Measurements from ENCODE around the gene PLEKHH1. TPM values are rescaled to one million over a fixed set of nuclear protein-coding genes. Genes with fewer than 3 reads are reported as not detected.
A peak's percentile ranks its signal among the peaks of the same experiment; 100 is the strongest.

PLEKHH1 gene
- 26.9 and 35.3 TPM in 2 replicates for total RNA-seq (2021)
- long read RNA-seq, partial matches to known transcripts: 5 of 11 reads
- long read RNA-seq, other reads (novel, unspliced or antisense): 6 of 11 reads

DNA sequence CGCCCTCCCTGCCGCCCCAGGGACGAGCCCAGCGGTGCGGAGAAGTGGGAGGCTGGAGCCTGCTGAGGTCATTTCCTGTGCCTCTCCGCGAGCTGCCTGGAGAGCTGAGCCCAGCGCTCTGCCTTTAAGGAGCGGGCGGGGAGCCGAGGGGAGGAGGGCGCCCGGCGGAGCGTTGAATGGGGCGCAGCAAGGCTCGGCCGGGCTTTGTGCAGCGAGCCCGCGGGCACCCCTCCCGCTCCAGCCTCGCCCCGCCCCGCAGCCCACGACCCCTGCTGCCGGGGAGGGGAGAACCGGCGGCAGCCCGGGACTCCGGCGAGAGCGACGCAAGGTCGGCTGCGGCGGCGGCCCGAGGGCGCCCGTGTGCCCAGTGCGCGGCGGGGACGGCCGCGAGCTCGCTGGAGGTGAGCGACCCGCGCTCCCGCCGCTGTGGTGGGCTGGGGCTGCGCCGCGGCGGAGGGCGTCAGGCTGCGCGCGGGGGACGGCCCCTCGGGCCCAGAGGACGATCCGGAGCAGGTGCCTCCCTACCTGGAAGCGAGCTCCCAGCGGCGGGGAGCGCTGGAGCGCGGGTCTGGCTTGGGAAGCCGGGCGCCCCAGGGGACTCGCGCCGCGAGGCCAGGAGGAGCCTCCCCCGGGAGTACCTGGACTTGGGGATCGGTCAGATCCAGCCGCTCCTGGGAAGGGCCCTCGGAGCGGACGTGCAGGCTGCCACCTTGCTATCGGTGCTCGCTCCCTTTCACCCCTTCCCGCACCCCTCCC is at the start of gene PLEKHH1:
Gene PLEKHH1, plus strand, starts transcription at position 293 of the 756 bp plus-strand sequence. CDS start 8,578 bp downstream, outside the sequence.
- H3K27ac Mint-ChIP-seq: peak within 1 kb of the TSS in 2 of 3 experiments; percentile 35 to 96; a peak in 3 of 7 replicates

More for the DNA sequence above, at the start of gene PLEKHH1:
- Histone ChIP-seq H2AFZ (ENCODE audit: low read length) (no peak within 1 kb of the TSS), H2BK120ac (ENCODE audit: low read depth, low read length, poor library complexity, severe bottlenecking) (no peak within 1 kb of the TSS), H4K20me1 (ENCODE audit: control insufficient read depth, insufficient read depth, insufficient read length) (no peaks in the 10 kb centered on the region), H3T11ph (ENCODE audit: low read length) (no peak within 1 kb of the TSS), H3K79me1 (ENCODE audit: insufficient read depth, low read depth, low read length, poor library complexity, severe bottlenecking) (no peaks in the 10 kb centered on the region), H3K56ac (ENCODE audit: insufficient read length, low read depth, low read length) (no peak within 1 kb of the TSS), H3K23ac (ENCODE audit: insufficient read length, low read depth, low read length) (no peak within 1 kb of the TSS), H3K79me2 (ENCODE audit: insufficient read depth, low read length) (no peaks in the 10 kb centered on the region), H2AK5ac (ENCODE audit: insufficient read length, low read length) (no peak within 1 kb of the TSS), H2BK12ac (ENCODE audit: insufficient read length, low read depth, low read length) (no peak within 1 kb of the TSS), H3K9me3 (ENCODE audit: control insufficient read depth, low read depth, low read length) (no peaks in the 10 kb centered on the region), H3K9ac (ENCODE audit: extremely low read depth, insufficient read length, low read length) (peak within 1 kb of the TSS; percentile 53), H3K4ac (ENCODE audit: low read depth, low read length) (no peak within 1 kb of the TSS), H3K23me2 (ENCODE audit: insufficient read length, low read depth, low read length, poor library complexity, severe bottlenecking) (peaks cover 4% of the 10 kb centered on the region), H4K5ac (ENCODE audit: insufficient read length, low read depth, low read length) (no peak within 1 kb of the TSS), H3K4me2 (ENCODE audit: insufficient read depth, insufficient read length, low read length) (peak within 1 kb of the TSS; percentile 70), H3K27ac (ENCODE audit: insufficient read length, low read depth, low read length) (no peak within 1 kb of the TSS), H3K14ac (ENCODE audit: insufficient read depth, low read length) (peak within 1 kb of the TSS; percentile 46), H3K18ac (ENCODE audit: insufficient read length, low read depth, low read length) (peak within 1 kb of the TSS; percentile 19), H2BK15ac (ENCODE audit: low read depth, low read length) (no peak within 1 kb of the TSS), H4K8ac (replicated peaks; ENCODE audit: insufficient read length, low read depth, low read length) (no peak within 1 kb of the TSS), H3K27me3 (ENCODE audit: insufficient read depth, low read length) (no peaks in the 10 kb centered on the region), H2BK20ac (ENCODE audit: low read depth, low read length, poor library complexity, severe bottlenecking) (no peak within 1 kb of the TSS), H3K4me1 (ENCODE audit: insufficient read depth, low read length) (peaks cover 1% of the 10 kb centered on the region; the same call in 1 of the 2 replicates), H4K91ac (ENCODE audit: insufficient read length, low read depth, low read length) (no peak within 1 kb of the TSS), H2BK5ac (ENCODE audit: insufficient read length, low read length) (no peak within 1 kb of the TSS)
- peaks cover 18 to 28% of the 10 kb centered on the region in 2 experiments for H3K4me1 Mint-ChIP-seq
- DNase-seq: peak; percentile 83
- peaks cover 3% of the 10 kb centered on the region; the same call in 1 of the 2 replicates for H3K27me3 Mint-ChIP-seq (ENCODE audit: low read depth)
- H3K36me3 Mint-ChIP-seq (ENCODE audit: insufficient read depth in 1 of 3, low read depth in 3 of 3): no peaks in the 10 kb centered on the region; a peak in 2 of 7 replicates
- WGBS (ENCODE audit: extremely low coverage, insufficient read length, low lambda C conversion rate): no CpG with 5 or more reads among the region's 86 CpGs
- H3K9me3 Mint-ChIP-seq: no peaks in the 10 kb centered on the region
- peak within 1 kb of the TSS; percentile 84 to 91 for H3K4me3 Mint-ChIP-seq
- TF ChIP-seq, protein P1, sequence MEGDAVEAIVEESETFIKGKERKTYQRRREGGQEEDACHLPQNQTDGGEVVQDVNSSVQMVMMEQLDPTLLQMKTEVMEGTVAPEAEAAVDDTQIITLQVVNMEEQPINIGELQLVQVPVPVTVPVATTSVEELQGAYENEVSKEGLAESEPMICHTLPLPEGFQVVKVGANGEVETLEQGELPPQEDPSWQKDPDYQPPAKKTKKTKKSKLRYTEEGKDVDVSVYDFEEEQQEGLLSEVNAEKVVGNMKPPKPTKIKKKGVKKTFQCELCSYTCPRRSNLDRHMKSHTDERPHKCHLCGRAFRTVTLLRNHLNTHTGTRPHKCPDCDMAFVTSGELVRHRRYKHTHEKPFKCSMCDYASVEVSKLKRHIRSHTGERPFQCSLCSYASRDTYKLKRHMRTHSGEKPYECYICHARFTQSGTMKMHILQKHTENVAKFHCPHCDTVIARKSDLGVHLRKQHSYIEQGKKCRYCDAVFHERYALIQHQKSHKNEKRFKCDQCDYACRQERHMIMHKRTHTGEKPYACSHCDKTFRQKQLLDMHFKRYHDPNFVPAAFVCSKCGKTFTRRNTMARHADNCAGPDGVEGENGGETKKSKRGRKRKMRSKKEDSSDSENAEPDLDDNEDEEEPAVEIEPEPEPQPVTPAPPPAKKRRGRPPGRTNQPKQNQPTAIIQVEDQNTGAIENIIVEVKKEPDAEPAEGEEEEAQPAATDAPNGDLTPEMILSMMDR (conservative IDR thresholded peaks at IDR 0.05): peak; percentile 47; the same call in 2 of the 3 replicates

All from H9 (cell line).